Fibroblast of lung (primary cell): ENCODE results near the gene MTRFR. TPM values are rescaled to one million over a fixed set of nuclear protein-coding genes. Genes with fewer than 3 reads are reported as not detected.

ENCODE experiments used
- DNase-seq, 2 donors: peaks; one replicate each; pipeline versions ENCODE4 v3.0.0 to v3.0.0-alpha.2; 2010; ENCODE audit warnings: low read depth in 2 of 2
- H2AFZ ChIP-seq: 2 replicates; pipeline ENCODE4 v1.5.1; 2012; ENCODE audit warnings: low read length, control low read depth, inconsistent platforms
- H3K27ac ChIP-seq: 2 replicates; pipeline ENCODE4 v1.5.1; 2011; ENCODE audit warnings: low read length, control low read depth; ENCODE audit not compliant: insufficient read depth
- H3K27me3 ChIP-seq: 2 replicates; pipeline ENCODE4 v1.5.1; 2011; ENCODE audit warnings: mild to moderate bottlenecking, low read length; ENCODE audit not compliant: control insufficient read depth, insufficient read depth
- H3K36me3 ChIP-seq: 2 replicates; pipeline ENCODE4 v1.5.1; 2011; ENCODE audit warnings: low read length; ENCODE audit not compliant: control insufficient read depth, insufficient read depth
- H3K4me1 ChIP-seq: 2 replicates; pipeline ENCODE4 v1.5.1; 2011; ENCODE audit warnings: low read length; ENCODE audit not compliant: control insufficient read depth, insufficient read depth; ENCODE audit errors: extremely low read depth
- H3K4me2 ChIP-seq: 2 replicates; pipeline ENCODE4 v1.5.1; 2011; ENCODE audit warnings: low read length, control low read depth; ENCODE audit not compliant: insufficient read depth; ENCODE audit errors: extremely low read depth
- H3K4me3 ChIP-seq, 4 experiments: fragments of 200-600 bp in 1 of 4; sonication (generic) in 1 of 4; replicated peaks in 1 of 4; 2 replicates each; pipeline ENCODE4 v1.5.1; 2011 to 2016; ENCODE audit warnings: low read length in 4 of 4, low read depth in 3 of 4, mild to moderate bottlenecking in 3 of 4, control low read depth in 2 of 4, inconsistent platforms in 1 of 4, mixed read lengths in 1 of 4; ENCODE audit not compliant: insufficient read depth in 1 of 4; ENCODE audit errors: control extremely low read depth in 1 of 4
- H3K79me2 ChIP-seq: 2 replicates; pipeline ENCODE4 v1.5.1; 2012; ENCODE audit warnings: mild to moderate bottlenecking, low read length, inconsistent platforms; ENCODE audit not compliant: control insufficient read depth, insufficient read depth
- H3K9ac ChIP-seq: 2 replicates; pipeline ENCODE4 v1.5.1; 2011; ENCODE audit warnings: mild to moderate bottlenecking, low read length, control low read depth; ENCODE audit not compliant: insufficient read depth
- H3K9me3 ChIP-seq: 2 replicates; pipeline ENCODE4 v1.5.1; 2012; ENCODE audit warnings: low read depth, low read length; ENCODE audit not compliant: control insufficient read depth, insufficient read depth
- H4K20me1 ChIP-seq: 2 replicates; pipeline ENCODE4 v1.5.1; 2011; ENCODE audit warnings: low read length; ENCODE audit not compliant: control insufficient read depth, insufficient read depth; ENCODE audit errors: extremely low read depth
- EZH2 ChIP-seq: IDR thresholded peaks from 2 replicates; pipeline ENCODE4 v1.5.1; 2012; ENCODE audit warnings: low read length, control low read depth, mild to moderate bottlenecking; ENCODE audit errors: missing control alignments
- polyA plus RNA-seq, 2 donors: library from polyadenylated mRNA; depleted of rRNA in 1 of 2; stranded (reverse) in 1 of 2; unstranded in 1 of 2; fragments of >200 nt; gene quantifications; 2 replicates each; pipeline ENCODE4 v1.2.1, GENCODE V29; 2011 to 2012; ENCODE audit warnings: missing spikeins in 1 of 2
- total RNA-seq: library from RNA; depleted of rRNA; stranded (reverse); fragments of >200 nt; gene quantifications from 2 replicates; pipeline ENCODE4 v1.2.1, GENCODE V29; 2014
- TF ChIP-seq, protein P1 (sequence below), 2 donors: IDR thresholded peaks in 1 of 2; conservative IDR thresholded peaks in 1 of 2; 1 replicate in 1 of 2; 2 replicates in 1 of 2; pipeline ENCODE4 v1.5.1; 2011 to 2012; ENCODE audit warnings: low read length in 2 of 2, control low read depth in 1 of 2, inconsistent platforms in 1 of 2, low read depth in 1 of 2, mild to moderate bottlenecking in 1 of 2

The MTRFR gene
- total and polyA plus RNA-seq, 2 donors (not counting 1 experiment from before 2014, with no cell fraction given): 10.4 to 17.5 TPM

DNA sequence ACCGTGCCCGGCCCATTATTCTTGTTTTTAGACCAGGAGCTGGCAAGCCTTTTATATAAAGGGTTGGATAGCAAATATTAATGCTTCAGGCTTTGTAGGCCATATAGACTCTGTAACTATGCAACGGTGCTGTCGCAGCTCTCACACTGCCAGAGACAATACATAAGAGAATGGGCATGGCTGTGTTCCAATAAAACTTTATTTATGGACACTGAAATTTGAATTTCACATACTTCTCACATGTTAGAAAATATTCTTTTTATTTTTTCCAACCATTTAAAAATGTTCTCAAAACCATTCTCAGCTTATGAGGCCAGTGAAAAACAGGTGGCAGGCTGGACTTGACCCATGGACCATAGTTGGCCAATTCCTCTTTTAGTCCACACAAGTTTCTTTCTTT, 51.4 kb downstream of the MTRFR start:
- Histone ChIP-seq H3K79me2 (no peaks in the 10 kb centered on the region), H3K4me3 (no peak overlapping the region), H4K20me1 (no peaks in the 10 kb centered on the region), H2AFZ (no peak overlapping the region), H3K4me2 (no peak overlapping the region), H3K9me3 (no peaks in the 10 kb centered on the region), H3K36me3 (no peaks in the 10 kb centered on the region), H3K27me3 (no peaks in the 10 kb centered on the region), H3K9ac (no peak overlapping the region), H3K27ac (no peak overlapping the region), H3K4me1 (no peaks in the 10 kb centered on the region)
- DNase-seq: no peak
- TF ChIP-seq, protein P1, sequence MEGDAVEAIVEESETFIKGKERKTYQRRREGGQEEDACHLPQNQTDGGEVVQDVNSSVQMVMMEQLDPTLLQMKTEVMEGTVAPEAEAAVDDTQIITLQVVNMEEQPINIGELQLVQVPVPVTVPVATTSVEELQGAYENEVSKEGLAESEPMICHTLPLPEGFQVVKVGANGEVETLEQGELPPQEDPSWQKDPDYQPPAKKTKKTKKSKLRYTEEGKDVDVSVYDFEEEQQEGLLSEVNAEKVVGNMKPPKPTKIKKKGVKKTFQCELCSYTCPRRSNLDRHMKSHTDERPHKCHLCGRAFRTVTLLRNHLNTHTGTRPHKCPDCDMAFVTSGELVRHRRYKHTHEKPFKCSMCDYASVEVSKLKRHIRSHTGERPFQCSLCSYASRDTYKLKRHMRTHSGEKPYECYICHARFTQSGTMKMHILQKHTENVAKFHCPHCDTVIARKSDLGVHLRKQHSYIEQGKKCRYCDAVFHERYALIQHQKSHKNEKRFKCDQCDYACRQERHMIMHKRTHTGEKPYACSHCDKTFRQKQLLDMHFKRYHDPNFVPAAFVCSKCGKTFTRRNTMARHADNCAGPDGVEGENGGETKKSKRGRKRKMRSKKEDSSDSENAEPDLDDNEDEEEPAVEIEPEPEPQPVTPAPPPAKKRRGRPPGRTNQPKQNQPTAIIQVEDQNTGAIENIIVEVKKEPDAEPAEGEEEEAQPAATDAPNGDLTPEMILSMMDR (conservative IDR thresholded peaks at IDR 0.05 in 1 of 2, IDR thresholded peaks at IDR 0.05 in 1 of 2; ENCODE audit: low read depth in 1 of 2, low read length in 2 of 2): no peak
- TF ChIP-seq EZH2: no peak

DNA sequence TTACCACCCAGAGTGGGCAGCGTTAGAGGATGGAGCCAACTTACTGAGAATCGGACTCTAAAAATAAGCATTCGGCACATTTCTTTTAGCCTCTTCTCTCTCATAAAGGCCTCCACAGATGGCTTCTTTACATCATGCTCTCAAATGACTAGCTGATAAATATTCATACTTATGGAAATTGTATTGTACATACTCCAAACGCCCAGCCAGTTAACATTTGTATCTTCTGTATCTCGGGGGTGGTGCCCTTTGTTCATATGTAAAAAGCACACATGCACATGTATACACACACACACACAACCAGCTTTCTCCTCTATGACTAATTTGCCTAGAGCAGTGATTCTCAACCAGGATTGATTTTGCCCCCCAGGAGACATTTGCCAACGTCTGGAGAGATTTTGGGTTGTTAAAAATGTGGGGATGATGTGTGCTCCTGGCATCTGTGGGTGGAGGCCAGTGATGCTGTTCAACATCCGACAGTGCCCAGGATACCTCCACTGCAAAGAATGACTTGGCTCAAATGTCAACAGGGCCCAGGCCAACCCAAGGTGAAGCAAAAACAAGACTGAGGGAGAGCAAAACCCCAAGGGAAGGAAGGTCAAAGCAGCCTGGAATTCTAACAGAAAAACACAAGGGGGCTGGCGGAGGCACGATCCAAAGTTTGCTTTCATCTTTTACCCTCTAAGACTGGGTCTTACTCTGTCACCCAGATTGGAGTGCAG, 53.6 kb downstream of the MTRFR start:
- Histone ChIP-seq H3K36me3 (no peaks in the 10 kb centered on the region), H3K79me2 (no peaks in the 10 kb centered on the region), H4K20me1 (no peaks in the 10 kb centered on the region), H3K9ac (no peak overlapping the region), H3K4me2 (no peak overlapping the region), H3K4me3 (no peak overlapping the region), H3K4me1 (no peaks in the 10 kb centered on the region), H2AFZ (no peak overlapping the region), H3K27ac (no peak overlapping the region), H3K27me3 (no peaks in the 10 kb centered on the region), H3K9me3 (no peaks in the 10 kb centered on the region)
- TF ChIP-seq, protein P1 (conservative IDR thresholded peaks at IDR 0.05 in 1 of 2, IDR thresholded peaks at IDR 0.05 in 1 of 2; ENCODE audit: low read depth in 1 of 2, low read length in 2 of 2): no peak
- TF ChIP-seq EZH2: no peak
- DNase-seq: no peak

DNA sequence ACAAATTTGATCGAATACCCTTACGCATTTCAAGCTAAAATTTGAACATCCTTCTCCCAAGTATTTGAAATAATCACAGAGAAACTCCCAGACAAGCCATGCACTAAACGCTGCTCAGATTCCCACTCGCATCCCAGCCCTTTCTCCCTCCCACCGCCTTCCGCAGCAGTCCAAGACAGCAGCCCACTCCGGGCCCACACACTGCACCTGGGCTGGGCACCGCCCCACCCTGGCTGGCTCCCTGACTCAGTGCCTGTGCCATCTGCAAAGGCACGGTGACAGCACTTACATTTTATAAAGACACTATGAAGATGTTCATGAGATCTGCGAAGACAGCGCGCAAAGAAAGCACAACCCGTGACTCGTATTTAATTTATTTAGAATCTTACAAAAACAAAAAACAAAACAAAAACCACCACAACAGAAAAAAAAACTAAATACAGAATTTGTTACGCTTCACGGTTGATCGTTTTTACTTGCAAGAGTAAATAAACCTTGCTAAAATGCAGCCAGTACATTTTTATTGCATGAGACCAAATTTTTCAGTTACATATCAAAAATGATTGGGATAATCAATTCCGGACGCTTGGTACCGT, 55.6 kb downstream of the MTRFR start:
- no peak for TF ChIP-seq EZH2
- TF ChIP-seq, protein P1 (conservative IDR thresholded peaks at IDR 0.05 in 1 of 2, IDR thresholded peaks at IDR 0.05 in 1 of 2; ENCODE audit: low read depth in 1 of 2, low read length in 2 of 2): no peak
- Histone ChIP-seq H3K4me2 (no peak overlapping the region), H3K9ac (no peak overlapping the region), H4K20me1 (no peaks in the 10 kb centered on the region), H3K27me3 (no peaks in the 10 kb centered on the region), H3K79me2 (no peaks in the 10 kb centered on the region), H3K9me3 (no peaks in the 10 kb centered on the region), H3K36me3 (peaks cover 2% of the 10 kb centered on the region), H3K4me1 (no peaks in the 10 kb centered on the region), H3K4me3 (no peak overlapping the region), H3K27ac (no peak overlapping the region), H2AFZ (no peak overlapping the region)
- DNase-seq: no peak
